A673 (cell line): ENCODE measurements around the gene AGAP1. TPM values are rescaled to one million over a fixed set of nuclear protein-coding genes. Genes with fewer than 3 reads are reported as not detected.

Experiments
- BruUV-seq: library from RNA; stranded (reverse); fragments of 400-500 nt; replicated peaks from 2 replicates; lab custom pipeline; 2021; lab: Mats Ljungman, UMichigan
- CTCF ChIA-PET: fragments of 300-600 bp; sonication (Branson Sonifier 250); formaldehyde crosslinking; loops from one replicate; lab custom pipeline; 2022; ENCODE audit warnings: antibody characterized with exemption; lab: Charles Lee
- POLR2A ChIA-PET: fragments of 300-600 bp; sonication (Branson Sonifier 250); formaldehyde crosslinking; loops from one replicate; lab custom pipeline; 2022; ENCODE audit warnings: antibody characterized with exemption; ENCODE audit not compliant: low non-redundant PET; lab: Charles Lee
- DNase-seq: peaks from one replicate; pipeline ENCODE4 v3.0.0-alpha.2; 2015; ENCODE audit warnings: low spot score
- H3K27ac ChIP-seq: fragments of 200-600 bp; sonication (generic); 2 replicates; pipeline ENCODE4 v1.5.1; 2016; ENCODE audit warnings: mixed run types, low read depth, mild to moderate bottlenecking, mixed read lengths, antibody characterized with exemption, low read length; ENCODE audit not compliant: poor library complexity, severe bottlenecking
- H3K27me3 ChIP-seq: fragments of 200-600 bp; sonication (generic); replicated peaks from 2 replicates; pipeline ENCODE4 v1.6.1; 2017; ENCODE audit warnings: mixed run types, low read depth, mild to moderate bottlenecking, mixed read lengths, antibody characterized with exemption, low read length; ENCODE audit not compliant: insufficient read depth, poor library complexity
- H3K36me3 ChIP-seq: fragments of 200-600 bp; sonication (generic); 2 replicates; pipeline ENCODE4 v1.6.1; 2016; ENCODE audit warnings: mixed run types, mild to moderate bottlenecking, mixed read lengths, antibody characterized with exemption, low read length; ENCODE audit not compliant: insufficient read depth, poor library complexity, severe bottlenecking
- H3K4me1 ChIP-seq: fragments of 200-600 bp; sonication (generic); 2 replicates; pipeline ENCODE4 v1.6.1; 2017; ENCODE audit warnings: mixed run types, mild to moderate bottlenecking, mixed read lengths, antibody characterized with exemption, low read length; ENCODE audit not compliant: insufficient read depth, poor library complexity, severe bottlenecking
- H3K4me3 ChIP-seq: fragments of 200-600 bp; sonication (generic); 2 replicates; pipeline ENCODE4 v1.5.1; 2016; ENCODE audit warnings: low read depth, mixed run types, mild to moderate bottlenecking, mixed read lengths, low read length; ENCODE audit not compliant: poor library complexity, severe bottlenecking
- H3K9me3 ChIP-seq: fragments of 200-600 bp; sonication (generic); 2 replicates; pipeline ENCODE4 v1.6.1; 2016; ENCODE audit warnings: mixed run types, low read depth, mild to moderate bottlenecking, mixed read lengths, antibody characterized with exemption, low read length; ENCODE audit not compliant: poor library complexity, severe bottlenecking
- EZH2 ChIP-seq: fragments of 200-600 bp; sonication (generic); IDR thresholded peaks from 2 replicates; pipeline ENCODE4 v1.6.1; 2017; ENCODE audit warnings: borderline replicate concordance, low read depth, mild to moderate bottlenecking, mixed read lengths, antibody characterized with exemption, low read length; ENCODE audit not compliant: poor library complexity, severe bottlenecking
- intact Hi-C: fragments of 100-400 bp; cut with micrococcal nuclease; formaldehyde crosslinking; loops from one replicate; pipeline ENCODE4 v1.10.0; 2022; ENCODE audit not compliant: unreplicated experiment
- total RNA-seq: library from RNA; stranded (reverse); gene quantifications from 2 replicates; pipeline ENCODE4 v1.2.3, GENCODE V29; 2021
- TF ChIP-seq, protein P1 (sequence below): fragments of 300-800, 200-600 bp; sonication (generic); conservative IDR thresholded peaks from 2 replicates; pipeline ENCODE4 v1.5.1; 2017; ENCODE audit warnings: low read depth, mild to moderate bottlenecking, antibody characterized with exemption, low read length, moderate library complexity, mixed read lengths

The AGAP1 gene
- total RNA-seq, 1 experiment from 2014 or later = 25.3 TPM

DNA sequence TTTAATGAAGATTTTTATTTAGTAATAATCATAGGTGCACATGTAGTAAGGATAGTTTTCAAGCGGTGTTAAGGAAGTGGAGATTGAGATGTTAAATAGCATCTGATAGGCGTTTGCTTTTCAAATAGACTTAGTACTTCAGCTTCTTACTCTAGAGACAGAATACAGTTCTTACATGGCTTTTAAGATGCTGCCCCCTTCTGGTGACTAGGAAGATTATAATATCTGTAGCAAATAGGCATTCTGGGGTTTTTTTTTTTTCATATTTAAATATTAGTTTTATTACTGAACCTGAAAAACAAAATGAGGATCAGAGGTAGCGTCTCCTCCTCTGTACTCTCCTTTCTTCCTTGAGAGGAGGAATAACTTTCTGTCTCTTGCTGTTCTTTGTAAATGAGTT is 100.2 kb downstream of the AGAP1 start:
- intact Hi-C loops = loop anchor here (2.0 to 5.0 kb wide), 4 partner anchors 97 to 1042 kb away; no protein-coding TSS in a partner anchor
- Histone ChIP-seq H3K4me3 (no peak overlapping the region), H3K27me3 (no peaks in the 10 kb centered on the region), H3K4me1 (no peaks in the 10 kb centered on the region), H3K36me3 (no peaks in the 10 kb centered on the region), H3K27ac (no peak overlapping the region), H3K9me3 (no peaks in the 10 kb centered on the region)
- ChIA-PET POLR2A (no interaction called here), CTCF (interaction anchor here (0.5 to 1.2 kb wide), 20 partner anchors 13 to 1305 kb away, joined by 3 to 11 read pairs (median 4); no protein-coding TSS in a partner anchor)
- DNase-seq = peak; percentile 79
- BruUV-seq = no TSS peak
- TF ChIP-seq, protein P1, sequence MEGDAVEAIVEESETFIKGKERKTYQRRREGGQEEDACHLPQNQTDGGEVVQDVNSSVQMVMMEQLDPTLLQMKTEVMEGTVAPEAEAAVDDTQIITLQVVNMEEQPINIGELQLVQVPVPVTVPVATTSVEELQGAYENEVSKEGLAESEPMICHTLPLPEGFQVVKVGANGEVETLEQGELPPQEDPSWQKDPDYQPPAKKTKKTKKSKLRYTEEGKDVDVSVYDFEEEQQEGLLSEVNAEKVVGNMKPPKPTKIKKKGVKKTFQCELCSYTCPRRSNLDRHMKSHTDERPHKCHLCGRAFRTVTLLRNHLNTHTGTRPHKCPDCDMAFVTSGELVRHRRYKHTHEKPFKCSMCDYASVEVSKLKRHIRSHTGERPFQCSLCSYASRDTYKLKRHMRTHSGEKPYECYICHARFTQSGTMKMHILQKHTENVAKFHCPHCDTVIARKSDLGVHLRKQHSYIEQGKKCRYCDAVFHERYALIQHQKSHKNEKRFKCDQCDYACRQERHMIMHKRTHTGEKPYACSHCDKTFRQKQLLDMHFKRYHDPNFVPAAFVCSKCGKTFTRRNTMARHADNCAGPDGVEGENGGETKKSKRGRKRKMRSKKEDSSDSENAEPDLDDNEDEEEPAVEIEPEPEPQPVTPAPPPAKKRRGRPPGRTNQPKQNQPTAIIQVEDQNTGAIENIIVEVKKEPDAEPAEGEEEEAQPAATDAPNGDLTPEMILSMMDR = peak; percentile 78
- no peak for TF ChIP-seq EZH2

DNA sequence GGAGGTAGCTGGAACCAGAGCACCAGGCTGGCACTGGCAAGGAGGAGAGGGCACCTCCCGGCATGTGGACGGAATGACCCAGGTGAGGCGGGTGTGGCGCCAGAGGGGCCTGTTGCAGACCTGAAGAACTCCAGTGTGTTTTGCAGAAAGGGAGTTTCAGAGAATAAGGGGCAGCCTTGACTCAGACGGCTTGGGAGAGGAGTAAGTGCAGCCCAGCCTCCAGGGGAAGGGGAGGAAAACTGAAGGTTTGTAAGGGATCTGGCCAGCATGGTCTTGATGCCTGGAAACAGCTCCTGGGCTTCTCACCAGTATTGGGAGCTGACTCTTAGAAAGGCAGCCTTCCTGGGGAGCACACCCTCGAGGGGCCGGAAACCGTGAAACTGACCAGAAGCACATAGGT is 101.1 kb downstream of the AGAP1 start:
- CTCF ChIA-PET = interaction anchor here (0.6 to 1.8 kb wide), 4 partner anchors 12 to 1306 kb away, joined by 5 to 34 read pairs (median 8); no protein-coding TSS in a partner anchor
- no TSS peak for BruUV-seq
- no peaks in the 10 kb centered on the region for H3K36me3 ChIP-seq
- intact Hi-C loops = loop anchor here (1.0 to 5.0 kb wide), 6 partner anchors 75 to 1043 kb away; no protein-coding TSS in a partner anchor
- H3K27ac ChIP-seq = no peak overlapping the region
- POLR2A ChIA-PET = no interaction called here
- no peaks in the 10 kb centered on the region for H3K9me3 ChIP-seq
- H3K4me3 ChIP-seq = no peak overlapping the region
- DNase-seq = no peak
- no peaks in the 10 kb centered on the region for H3K4me1 ChIP-seq
- TF ChIP-seq, protein P1 = no peak
- no peak for TF ChIP-seq EZH2
- H3K27me3 ChIP-seq = no peaks in the 10 kb centered on the region

DNA sequence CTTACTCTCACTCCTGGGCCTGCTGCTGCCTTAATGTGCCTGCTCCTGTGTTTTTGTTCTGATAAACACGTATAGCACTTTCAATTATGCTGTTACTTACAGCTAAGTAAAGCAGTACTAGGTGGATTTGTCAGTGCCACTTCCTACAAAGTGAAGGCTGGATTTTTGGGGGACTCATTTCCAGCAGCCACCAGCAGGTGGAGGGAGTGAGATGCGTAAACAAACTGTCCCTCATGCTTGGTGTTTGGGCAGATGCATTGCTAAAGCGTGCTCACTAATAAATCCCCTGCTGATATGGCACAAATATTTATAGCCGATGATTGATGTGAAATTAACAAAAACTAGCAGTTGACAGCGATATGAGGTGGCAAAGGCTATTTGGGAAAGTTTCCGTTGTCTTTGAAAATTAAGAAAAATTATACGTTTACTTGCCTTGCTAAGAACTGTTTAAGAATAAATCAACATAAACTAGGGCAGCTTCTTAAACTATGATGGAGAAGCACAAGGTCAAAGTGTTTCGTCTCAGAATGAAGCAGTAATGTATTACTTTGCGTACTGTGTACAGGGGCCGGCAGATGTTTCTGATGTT is 101.7 kb downstream of the AGAP1 start:
- Histone ChIP-seq H3K4me3 (no peak overlapping the region), H3K27me3 (no peaks in the 10 kb centered on the region), H3K9me3 (no peaks in the 10 kb centered on the region), H3K36me3 (no peaks in the 10 kb centered on the region), H3K4me1 (no peaks in the 10 kb centered on the region), H3K27ac (no peak overlapping the region)
- DNase-seq = peak; percentile 83
- CTCF ChIA-PET = interaction anchor here (1.0 to 1.8 kb wide), 2 partner anchors 15 to 151 kb away, joined by 5 to 34 read pairs; no protein-coding TSS in a partner anchor
- intact Hi-C loops = loop anchor here (1.0 to 2.0 kb wide), 3 partner anchors 75 to 479 kb away; no protein-coding TSS in a partner anchor
- no TSS peak for BruUV-seq
- POLR2A ChIA-PET = interaction anchor here (0.6 kb wide), 1 partner anchor 349 kb away, joined by 4 read pairs; no protein-coding TSS in a partner anchor
- TF ChIP-seq EZH2 = no peak
- TF ChIP-seq, protein P1 = peak; percentile 88
